ENCODE measurements around the gene PELI1. TPM values are rescaled to one million over a fixed set of nuclear protein-coding genes. Genes with fewer than 3 reads are reported as not detected.

PELI1 gene
- total RNA-seq, 1 donor, result 10.8 TPM

GRCh38 chr2:64157792-64158191, 13.6 kb upstream of the PELI1 start:
- TF ChIP-seq, protein P1, sequence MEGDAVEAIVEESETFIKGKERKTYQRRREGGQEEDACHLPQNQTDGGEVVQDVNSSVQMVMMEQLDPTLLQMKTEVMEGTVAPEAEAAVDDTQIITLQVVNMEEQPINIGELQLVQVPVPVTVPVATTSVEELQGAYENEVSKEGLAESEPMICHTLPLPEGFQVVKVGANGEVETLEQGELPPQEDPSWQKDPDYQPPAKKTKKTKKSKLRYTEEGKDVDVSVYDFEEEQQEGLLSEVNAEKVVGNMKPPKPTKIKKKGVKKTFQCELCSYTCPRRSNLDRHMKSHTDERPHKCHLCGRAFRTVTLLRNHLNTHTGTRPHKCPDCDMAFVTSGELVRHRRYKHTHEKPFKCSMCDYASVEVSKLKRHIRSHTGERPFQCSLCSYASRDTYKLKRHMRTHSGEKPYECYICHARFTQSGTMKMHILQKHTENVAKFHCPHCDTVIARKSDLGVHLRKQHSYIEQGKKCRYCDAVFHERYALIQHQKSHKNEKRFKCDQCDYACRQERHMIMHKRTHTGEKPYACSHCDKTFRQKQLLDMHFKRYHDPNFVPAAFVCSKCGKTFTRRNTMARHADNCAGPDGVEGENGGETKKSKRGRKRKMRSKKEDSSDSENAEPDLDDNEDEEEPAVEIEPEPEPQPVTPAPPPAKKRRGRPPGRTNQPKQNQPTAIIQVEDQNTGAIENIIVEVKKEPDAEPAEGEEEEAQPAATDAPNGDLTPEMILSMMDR (IDR thresholded peaks at IDR 0.05; ENCODE audit: insufficient read depth, low read depth, low read length), result no peak
- DNase-seq (ENCODE audit: low read depth), result no peak

DNA sequence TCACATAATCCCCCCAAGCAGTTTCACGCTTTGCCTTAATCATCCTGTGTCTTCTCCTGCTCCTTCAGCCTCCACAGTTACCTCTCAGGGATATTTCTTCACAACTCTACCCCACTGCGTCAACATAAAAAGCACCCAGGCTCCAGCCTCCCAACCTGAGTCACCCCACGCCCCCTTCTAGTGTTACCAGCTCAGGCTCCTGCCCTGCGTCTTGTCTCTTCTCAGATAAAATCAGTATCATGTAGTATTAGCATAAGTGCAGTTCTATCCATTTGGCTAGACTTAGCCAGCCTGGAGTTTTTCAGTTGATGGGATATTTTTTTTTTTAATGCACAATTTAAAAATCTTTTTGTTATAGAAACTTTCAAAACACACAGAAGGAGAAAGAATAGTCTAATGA, 9.6 kb upstream of the PELI1 start:
- H3K4me3 ChIP-seq (ENCODE audit: low read depth, low read length), result no peak overlapping the region
- TF ChIP-seq, protein P1 (IDR thresholded peaks at IDR 0.05; ENCODE audit: insufficient read depth, low read depth, low read length), result no peak
- no peak for DNase-seq (ENCODE audit: low read depth)

More at GRCh38 chr2:64157792-64158191, 13.6 kb upstream of the PELI1 start:
- no peak overlapping the region for H3K4me3 ChIP-seq (ENCODE audit: low read depth, low read length)

DNA sequence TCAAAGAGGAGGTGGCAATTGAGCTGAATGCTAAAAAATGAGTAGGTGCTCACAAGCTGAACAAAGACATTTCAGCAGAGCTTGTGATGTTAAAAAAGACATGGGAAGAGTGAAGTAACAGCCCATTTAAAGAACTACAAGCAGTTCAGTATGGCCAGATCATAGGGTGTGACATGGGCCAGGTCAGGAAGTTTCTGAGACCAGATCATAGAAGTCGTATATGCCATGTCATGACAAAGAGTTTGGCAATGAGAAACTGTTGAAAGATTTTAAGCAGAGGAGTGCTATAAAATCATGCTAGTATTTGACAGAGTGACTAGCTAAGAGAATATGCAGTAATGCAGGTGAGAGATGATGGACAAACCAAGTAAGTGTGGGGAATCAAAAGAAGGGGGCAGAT, 7.3 kb upstream of the PELI1 start:
- TF ChIP-seq, protein P1 (IDR thresholded peaks at IDR 0.05; ENCODE audit: insufficient read depth, low read depth, low read length), result no peak
- no peak overlapping the region for H3K4me3 ChIP-seq (ENCODE audit: low read depth, low read length)
- no peak for DNase-seq (ENCODE audit: low read depth)

GRCh38 chr2:64145714-64146113, 1.5 kb upstream of the PELI1 start:
- no peak for DNase-seq (ENCODE audit: low read depth)

DNA sequence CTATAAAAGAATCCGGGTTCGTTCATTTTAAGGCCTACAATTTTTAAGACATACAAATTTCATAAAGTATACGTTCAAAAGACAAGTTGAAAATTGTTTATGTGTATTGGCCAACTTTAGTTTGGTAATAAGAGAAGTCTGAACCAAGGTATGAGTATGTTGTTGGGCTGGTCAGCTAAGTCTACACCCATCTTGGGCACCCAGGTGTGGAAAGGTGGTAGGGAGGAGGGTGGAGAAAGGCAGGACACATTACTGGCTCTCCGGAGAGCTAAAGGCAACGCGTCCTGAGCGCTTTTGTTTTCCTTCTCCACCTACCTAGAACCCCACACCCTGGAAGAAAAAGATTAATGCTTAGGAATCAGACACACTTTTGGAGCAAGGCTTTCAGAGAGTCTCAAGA, 899 bp upstream of the PELI1 start:
- H3K4me3 ChIP-seq (ENCODE audit: low read depth, low read length), result no peak overlapping the region
- no peak for DNase-seq (ENCODE audit: low read depth)
- TF ChIP-seq, protein P1 (IDR thresholded peaks at IDR 0.05; ENCODE audit: insufficient read depth, low read depth, low read length), result no peak

More at GRCh38 chr2:64145714-64146113, 1.5 kb upstream of the PELI1 start:
- TF ChIP-seq, protein P1 (IDR thresholded peaks at IDR 0.05; ENCODE audit: insufficient read depth, low read depth, low read length), result no peak
- H3K4me3 ChIP-seq (ENCODE audit: low read depth, low read length), result no peak overlapping the region

GRCh38 chr2:64143169-64144056, 807 bp downstream of the PELI1 start:
- DNase-seq (ENCODE audit: low read depth), result peak; percentile 44
- TF ChIP-seq, protein P1 (IDR thresholded peaks at IDR 0.05; ENCODE audit: insufficient read depth, low read depth, low read length), result no peak
- peak overlapping the region; percentile 79 for H3K4me3 ChIP-seq (ENCODE audit: low read depth, low read length)
